Activated naive CD8-positive, alpha-beta T cell treated with anti-CD3 and anti-CD28 coated beads, Interleukin-2, amount 10 ng/mL, durations not matched to agents 7 days and 5 days (primary cell): ENCODE measurements around the gene UNC45B. TPM values are rescaled to one million over a fixed set of nuclear protein-coding genes. Genes with fewer than 3 reads are reported as not detected.
"Not testable (repeated sequence)": the region's sequence is repeated elsewhere in the genome, so short reads cannot be mapped to it uniquely, and the experiment has no call there.

Experiments used
- ATAC-seq: fragments of 150-1000 bp; cut with Tn5 transposase; one replicate; pipeline ENCODE4 v1.10.0; 2021; ENCODE audit warnings: low read depth, moderate library complexity
- POLR2A ChIA-PET: fragments of 350-600 bp; sonication (Branson Sonifier 250); formaldehyde crosslinking; loops from one replicate; lab custom pipeline; 2021; ENCODE audit warnings: antibody characterized with exemption; lab: Charles Lee
- DNase-seq: peaks from one replicate; pipeline ENCODE4 v3.0.0; 2021
- H3K27ac Mint-ChIP-seq: one replicate; pipeline ENCODE4 v1.8.0; 2022; ENCODE audit warnings: mild to moderate bottlenecking, mixed read lengths
- H3K27me3 Mint-ChIP-seq: one replicate; pipeline ENCODE4 v1.8.0; 2022; ENCODE audit warnings: mild to moderate bottlenecking, moderate library complexity, mixed read lengths
- H3K36me3 Mint-ChIP-seq: one replicate; pipeline ENCODE4 v1.8.0; 2021; ENCODE audit warnings: mild to moderate bottlenecking, mixed read lengths
- H3K4me1 Mint-ChIP-seq: one replicate; pipeline ENCODE4 v1.8.0; 2021; ENCODE audit warnings: mixed read lengths
- H3K4me3 Mint-ChIP-seq: one replicate; pipeline ENCODE4 v1.8.0; 2022; ENCODE audit warnings: mild to moderate bottlenecking, moderate library complexity, mixed read lengths
- H3K9me3 Mint-ChIP-seq: one replicate; pipeline ENCODE4 v1.8.0; 2021; ENCODE audit warnings: mixed read lengths
- total RNA-seq, 2 experiments: library from RNA; stranded (reverse); gene quantifications; one replicate each; pipeline ENCODE4 v1.2.3, GENCODE V29; 2021

The UNC45B gene
- total RNA-seq, 2 experiments from 2014 or later = 0.14 to 0.20 TPM

GRCh38 chr17:35166526-35166925, 18.9 kb downstream of the UNC45B start:
- Mint-ChIP-seq H3K4me3 (no peak overlapping the region), H3K36me3 (no peaks in the 10 kb centered on the region), H3K9me3 (no peaks in the 10 kb centered on the region), H3K4me1 (peaks cover 16% of the 10 kb centered on the region), H3K27me3 (no peaks in the 10 kb centered on the region), H3K27ac (no peak overlapping the region)
- POLR2A ChIA-PET = interaction anchor here (1.1 to 1.4 kb wide), 2 partner anchors 75 to 368 kb away, joined by 3 to 4 read pairs; no protein-coding TSS in a partner anchor
- no peak for DNase-seq
- no peak for ATAC-seq

GRCh38 chr17:35167046-35167445, 19.4 kb downstream of the UNC45B start:
- POLR2A ChIA-PET = interaction anchor here (0.6 to 1.4 kb wide), 6 partner anchors 25 to 642 kb away, joined by 3 to 4 read pairs (median 4); partner anchors contain the start of gene TAF15
- H3K36me3 Mint-ChIP-seq = no peaks in the 10 kb centered on the region

GRCh38 chr17:35167666-35168065, 20.0 kb downstream of the UNC45B start:
- Mint-ChIP-seq H3K4me3 (no peak overlapping the region), H3K4me1 (peaks cover 22% of the 10 kb centered on the region), H3K27ac (no peak overlapping the region), H3K36me3 (no peaks in the 10 kb centered on the region), H3K27me3 (no peaks in the 10 kb centered on the region), H3K9me3 (no peaks in the 10 kb centered on the region)
- POLR2A ChIA-PET = interaction anchor here (0.6 to 1.4 kb wide), 5 partner anchors 26 to 641 kb away, joined by 3 to 4 read pairs (median 4); partner anchors contain the start of gene TAF15
- ATAC-seq (no peak), DNase-seq (no peak)

More at GRCh38 chr17:35167046-35167445, 19.4 kb downstream of the UNC45B start:
- Mint-ChIP-seq H3K27me3 (no peaks in the 10 kb centered on the region), H3K4me3 (no peak overlapping the region), H3K9me3 (no peaks in the 10 kb centered on the region), H3K27ac (no peak overlapping the region), H3K4me1 (peaks cover 18% of the 10 kb centered on the region)
- DNase-seq (no peak), ATAC-seq (no peak)

- no peak overlapping the region for H3K27ac Mint-ChIP-seq
- POLR2A ChIA-PET = interaction anchor here (0.6 to 1.3 kb wide), 8 partner anchors 13 to 369 kb away, joined by 3 to 5 read pairs (median 3); partner anchors contain the start of gene SLFN13
- peaks cover 2% of the 10 kb centered on the region for H3K36me3 Mint-ChIP-seq
- no peaks in the 10 kb centered on the region for H3K27me3 Mint-ChIP-seq
- no peak for DNase-seq
- H3K4me3 Mint-ChIP-seq = no peak overlapping the region
- H3K4me1 Mint-ChIP-seq = peaks cover 25% of the 10 kb centered on the region
- no peak for ATAC-seq
- peaks cover 1% of the 10 kb centered on the region for H3K9me3 Mint-ChIP-seq
These were observed 22.3 kb downstream of the UNC45B start for GRCh38 chr17:35169835-35170363.

- H3K4me3 Mint-ChIP-seq = peak overlapping the region; percentile 28
- POLR2A ChIA-PET = interaction anchor here (0.9 to 1.3 kb wide), 6 partner anchors 44 to 368 kb away, joined by 3 to 5 read pairs (median 4); partner anchors contain the start of genes SLFN13 and SLFN5
- H3K27ac Mint-ChIP-seq = peak overlapping the region; percentile 67
- H3K9me3 Mint-ChIP-seq = peaks cover 1% of the 10 kb centered on the region
- DNase-seq (peak; percentile 47), ATAC-seq (peak; percentile 69)
- peaks cover 2% of the 10 kb centered on the region for H3K36me3 Mint-ChIP-seq
- H3K4me1 Mint-ChIP-seq = peaks cover 26% of the 10 kb centered on the region
- H3K27me3 Mint-ChIP-seq = no peaks in the 10 kb centered on the region
These were observed 23.6 kb downstream of the UNC45B start for GRCh38 chr17:35170968-35171771.

- POLR2A ChIA-PET = interaction anchor here (1.3 kb wide), 1 partner anchor 64 kb away, joined by 3 read pairs; no protein-coding TSS in a partner anchor
- peaks cover 1% of the 10 kb centered on the region for H3K9me3 Mint-ChIP-seq
- ATAC-seq = peak; percentile 30
- H3K4me1 Mint-ChIP-seq = peaks cover 28% of the 10 kb centered on the region
- H3K27me3 Mint-ChIP-seq = no peaks in the 10 kb centered on the region
- H3K36me3 Mint-ChIP-seq = peaks cover 2% of the 10 kb centered on the region
- H3K27ac Mint-ChIP-seq = peak overlapping the region; percentile 67
- peak overlapping the region; percentile 28 for H3K4me3 Mint-ChIP-seq
- DNase-seq = no peak
These were observed 24.2 kb downstream of the UNC45B start for GRCh38 chr17:35171834-35172233.

GRCh38 chr17:35172321-35172720, 24.7 kb downstream of the UNC45B start:
- H3K4me1 Mint-ChIP-seq = peaks cover 33% of the 10 kb centered on the region
- peak overlapping the region; percentile 16 for H3K27ac Mint-ChIP-seq
- POLR2A ChIA-PET = interaction anchor here (3.5 kb wide), 1 partner anchor 70 kb away, joined by 24 read pairs; the partner anchor contains the start of gene SLFN5
- H3K27me3 Mint-ChIP-seq, H3K36me3 Mint-ChIP-seq, H3K9me3 Mint-ChIP-seq, H3K4me3 Mint-ChIP-seq, DNase-seq, ATAC-seq: not testable (repeated sequence)

GRCh38 chr17:35174835-35175334, 27.3 kb downstream of the UNC45B start:
- ATAC-seq = no peak
- H3K27me3 Mint-ChIP-seq = no peaks in the 10 kb centered on the region
- POLR2A ChIA-PET = interaction anchor here (1.0 to 3.5 kb wide), 4 partner anchors 14 to 363 kb away, joined by 3 to 24 read pairs (median 6); partner anchors contain the start of gene SLFN5

GRCh38 chr17:35175638-35176415, 28.2 kb downstream of the UNC45B start:
- peaks cover 8% of the 10 kb centered on the region for H3K9me3 Mint-ChIP-seq
- no peak for DNase-seq
- no peak overlapping the region for H3K4me3 Mint-ChIP-seq
- no peak for ATAC-seq
- peaks cover 56% of the 10 kb centered on the region for H3K4me1 Mint-ChIP-seq
- H3K27ac Mint-ChIP-seq = peak overlapping the region; percentile 14
- H3K27me3 Mint-ChIP-seq = no peaks in the 10 kb centered on the region
- POLR2A ChIA-PET = interaction anchor here (1.0 to 3.5 kb wide), 4 partner anchors 15 to 362 kb away, joined by 3 to 24 read pairs (median 6); partner anchors contain the start of gene SLFN5
- H3K36me3 Mint-ChIP-seq = peaks cover 11% of the 10 kb centered on the region

More at GRCh38 chr17:35174835-35175334, 27.3 kb downstream of the UNC45B start:
- Mint-ChIP-seq H3K27ac (peak overlapping the region; percentile 27), H3K4me1 (peaks cover 49% of the 10 kb centered on the region), H3K4me3 (no peak overlapping the region), H3K9me3 (peaks cover 8% of the 10 kb centered on the region), H3K36me3 (peaks cover 10% of the 10 kb centered on the region)
- no peak for DNase-seq

- no peak overlapping the region for H3K27ac Mint-ChIP-seq
- H3K4me3 Mint-ChIP-seq = no peak overlapping the region
- ATAC-seq (no peak), DNase-seq (no peak)
- H3K4me1 Mint-ChIP-seq = peaks cover 51% of the 10 kb centered on the region
- H3K36me3 Mint-ChIP-seq = peaks cover 11% of the 10 kb centered on the region
- POLR2A ChIA-PET = interaction anchor here (0.7 kb wide), 1 partner anchor 66 kb away, joined by 3 read pairs; the partner anchor contains the start of gene SLFN5
- peaks cover 8% of the 10 kb centered on the region for H3K9me3 Mint-ChIP-seq
- H3K27me3 Mint-ChIP-seq = no peaks in the 10 kb centered on the region
These were observed 29.3 kb downstream of the UNC45B start for GRCh38 chr17:35176897-35177296.

GRCh38 chr17:35179379-35179778, 31.8 kb downstream of the UNC45B start:
- DNase-seq, ATAC-seq, H3K4me3 Mint-ChIP-seq, H3K9me3 Mint-ChIP-seq, H3K27me3 Mint-ChIP-seq, H3K27ac Mint-ChIP-seq, H3K36me3 Mint-ChIP-seq: not testable (repeated sequence)
- POLR2A ChIA-PET = interaction anchor here (1.5 to 1.9 kb wide), 2 partner anchors 34 to 64 kb away, joined by 3 to 6 read pairs; partner anchors contain the start of gene SLFN5
- peaks cover 49% of the 10 kb centered on the region for H3K4me1 Mint-ChIP-seq

- DNase-seq = no peak
- peaks cover 47% of the 10 kb centered on the region for H3K4me1 Mint-ChIP-seq
- H3K9me3 Mint-ChIP-seq = peaks cover 7% of the 10 kb centered on the region
- H3K27me3 Mint-ChIP-seq = no peaks in the 10 kb centered on the region
- H3K36me3 Mint-ChIP-seq = peaks cover 12% of the 10 kb centered on the region
- POLR2A ChIA-PET = interaction anchor here (1.5 kb wide), 1 partner anchor 355 kb away, joined by 3 read pairs; no protein-coding TSS in a partner anchor
- H3K4me3 Mint-ChIP-seq = no peak overlapping the region
- H3K27ac Mint-ChIP-seq = no peak overlapping the region
- no peak for ATAC-seq
These were observed 35.7 kb downstream of the UNC45B start for GRCh38 chr17:35183332-35183731.
